GM20000 (cell line): ENCODE results near the gene OSTM1.
A peak's percentile ranks its signal among the peaks of the same experiment; 100 is the strongest.

Source experiments
- DNase-seq: peaks from one replicate; pipeline ENCODE4 v3.0.0; 2012; ENCODE audit warnings: low spot score
- TF ChIP-seq, protein P1 (sequence below): IDR thresholded peaks from 2 replicates; pipeline ENCODE4 v1.5.1; 2012; ENCODE audit warnings: mild to moderate bottlenecking, control low read depth; ENCODE audit errors: extremely low read depth, missing control alignments

OSTM1 gene

GRCh38 chr6:108113557-108114519, 39.3 kb upstream of the OSTM1 start:
- TF ChIP-seq, protein P1, sequence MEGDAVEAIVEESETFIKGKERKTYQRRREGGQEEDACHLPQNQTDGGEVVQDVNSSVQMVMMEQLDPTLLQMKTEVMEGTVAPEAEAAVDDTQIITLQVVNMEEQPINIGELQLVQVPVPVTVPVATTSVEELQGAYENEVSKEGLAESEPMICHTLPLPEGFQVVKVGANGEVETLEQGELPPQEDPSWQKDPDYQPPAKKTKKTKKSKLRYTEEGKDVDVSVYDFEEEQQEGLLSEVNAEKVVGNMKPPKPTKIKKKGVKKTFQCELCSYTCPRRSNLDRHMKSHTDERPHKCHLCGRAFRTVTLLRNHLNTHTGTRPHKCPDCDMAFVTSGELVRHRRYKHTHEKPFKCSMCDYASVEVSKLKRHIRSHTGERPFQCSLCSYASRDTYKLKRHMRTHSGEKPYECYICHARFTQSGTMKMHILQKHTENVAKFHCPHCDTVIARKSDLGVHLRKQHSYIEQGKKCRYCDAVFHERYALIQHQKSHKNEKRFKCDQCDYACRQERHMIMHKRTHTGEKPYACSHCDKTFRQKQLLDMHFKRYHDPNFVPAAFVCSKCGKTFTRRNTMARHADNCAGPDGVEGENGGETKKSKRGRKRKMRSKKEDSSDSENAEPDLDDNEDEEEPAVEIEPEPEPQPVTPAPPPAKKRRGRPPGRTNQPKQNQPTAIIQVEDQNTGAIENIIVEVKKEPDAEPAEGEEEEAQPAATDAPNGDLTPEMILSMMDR = no peak
- DNase-seq = peak; percentile 64

DNA sequence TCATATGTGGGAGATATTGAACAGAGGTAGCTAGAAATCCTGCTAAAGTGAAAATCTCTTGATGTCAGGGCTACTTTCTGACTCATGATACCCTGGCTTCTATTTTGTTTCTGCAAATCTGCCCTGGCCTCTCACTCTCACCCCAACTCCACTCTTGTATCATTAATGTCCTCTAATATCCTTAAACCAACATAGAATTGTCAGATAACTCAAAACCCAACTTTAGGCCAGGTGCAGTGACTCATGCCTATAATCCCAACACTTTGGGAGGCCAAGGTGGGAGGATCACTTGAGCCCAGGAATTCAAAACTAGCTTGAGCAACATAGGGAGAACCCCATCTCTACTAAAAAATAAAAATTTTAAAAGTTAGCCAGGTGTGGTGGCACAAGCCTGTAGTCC, 33.8 kb upstream of the OSTM1 start:
- TF ChIP-seq, protein P1 = no peak
- DNase-seq = no peak

- TF ChIP-seq, protein P1 = no peak
- no peak for DNase-seq
Observed at GRCh38 chr6:108107102-108107501, 32.6 kb upstream of the OSTM1 start.

- TF ChIP-seq, protein P1 = no peak
- DNase-seq = no peak
Observed at GRCh38 chr6:108106694-108107093, 32.2 kb upstream of the OSTM1 start.

GRCh38 chr6:108106261-108106660, 31.7 kb upstream of the OSTM1 start:
- DNase-seq = no peak
- TF ChIP-seq, protein P1 = no peak

GRCh38 chr6:108105571-108105970, 31.0 kb upstream of the OSTM1 start:
- no peak for DNase-seq

GRCh38 chr6:108102965-108103364, 28.4 kb upstream of the OSTM1 start:
- DNase-seq = no peak
- TF ChIP-seq, protein P1 = no peak

More at GRCh38 chr6:108105571-108105970, 31.0 kb upstream of the OSTM1 start:
- TF ChIP-seq, protein P1 = no peak
